Hematopoietic multipotent progenitor cell treated with erythropoietin and hydrocortisone succinate and interleukin-3 and kit ligand, for 4 days (in vitro differentiated cells): ENCODE data around the gene ATP13A2.
"Not testable (repeated sequence)": the region's sequence is repeated elsewhere in the genome, so short reads cannot be mapped to it uniquely, and the experiment has no call there.

Experiments
- DNase-seq: peaks from one replicate; pipeline ENCODE4 v3.0.0-alpha.2; 2015

Gene ATP13A2

DNA sequence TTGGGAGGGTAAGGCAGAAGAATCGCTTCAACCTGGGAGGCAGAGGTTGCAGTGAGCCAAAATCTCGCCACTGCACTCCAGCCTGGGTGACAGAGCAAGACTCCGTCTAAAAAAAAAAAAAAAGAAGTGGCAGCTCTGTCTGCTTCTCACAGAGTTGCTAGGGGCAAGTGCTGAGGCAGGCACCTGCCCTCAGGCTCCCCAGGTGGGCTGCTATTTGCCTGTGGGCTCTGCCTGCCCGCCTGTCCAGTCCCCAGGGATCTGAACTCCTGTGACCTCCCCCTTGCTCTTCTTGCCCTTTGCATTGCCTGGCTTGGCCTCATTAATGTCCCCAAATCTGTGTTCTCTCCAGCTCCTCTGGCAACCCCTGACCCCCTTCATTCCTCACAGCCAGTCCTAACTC is 59.4 kb downstream of the ATP13A2 start:
- DNase-seq, result not testable (repeated sequence)

DNA sequence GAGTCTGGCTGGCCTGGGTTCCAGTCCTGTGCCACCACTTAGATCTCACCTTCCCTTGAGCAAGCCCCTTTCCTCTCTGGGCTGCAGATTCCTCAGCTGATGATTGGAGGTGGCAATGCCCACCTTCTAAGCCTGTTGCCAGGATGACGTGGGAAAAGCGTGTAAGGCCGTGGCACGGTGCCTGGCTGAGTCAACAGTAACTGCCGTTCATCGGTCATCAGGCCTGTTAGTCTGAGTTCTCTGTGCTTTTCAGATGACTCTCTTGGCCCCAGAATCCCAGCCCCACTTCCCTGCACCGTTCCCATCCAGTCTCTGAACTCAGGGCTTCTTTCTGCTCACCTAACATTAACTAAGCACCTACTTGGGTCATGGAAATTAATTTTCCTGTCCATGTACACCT is 62.7 kb downstream of the ATP13A2 start:
- DNase-seq, result not testable (repeated sequence)

DNA sequence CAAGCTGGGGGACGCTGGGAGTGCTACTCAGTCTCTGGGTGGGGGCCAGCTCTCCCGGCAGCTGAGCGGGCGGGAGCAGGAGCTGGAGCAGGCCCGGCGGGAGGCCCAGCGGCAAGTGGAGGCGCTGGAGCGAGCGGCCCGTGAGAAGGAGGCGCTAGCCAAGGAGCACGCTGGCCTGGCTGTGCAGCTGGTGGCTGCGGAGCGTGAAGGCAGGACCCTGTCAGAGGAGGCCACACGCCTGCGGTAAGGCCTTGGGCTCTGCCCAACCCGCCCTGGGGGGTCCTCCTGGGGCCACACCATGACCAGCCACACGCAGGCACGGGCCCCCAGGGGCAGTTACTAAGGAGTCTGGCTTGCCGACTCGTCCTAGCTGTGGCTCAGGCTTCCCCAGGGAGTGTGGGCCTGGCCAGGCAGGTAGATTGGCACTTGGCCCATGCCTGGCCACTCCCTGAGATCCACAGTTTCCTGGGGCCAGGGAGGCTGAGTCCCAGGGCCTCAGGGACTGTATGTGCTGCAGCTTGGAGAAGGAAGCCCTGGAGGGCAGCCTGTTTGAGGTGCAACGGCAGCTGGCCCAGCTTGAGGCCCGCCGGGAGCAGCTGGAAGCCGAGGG is 63.3 kb downstream of the ATP13A2 start:
- DNase-seq, result not testable (repeated sequence)

- no peak for DNase-seq
Observed at GRCh38 chr1:16946646-16947045, 65.1 kb downstream of the ATP13A2 start.

GRCh38 chr1:16946185-16946584 is 65.5 kb downstream of the ATP13A2 start:
- not testable (repeated sequence) for DNase-seq

DNA sequence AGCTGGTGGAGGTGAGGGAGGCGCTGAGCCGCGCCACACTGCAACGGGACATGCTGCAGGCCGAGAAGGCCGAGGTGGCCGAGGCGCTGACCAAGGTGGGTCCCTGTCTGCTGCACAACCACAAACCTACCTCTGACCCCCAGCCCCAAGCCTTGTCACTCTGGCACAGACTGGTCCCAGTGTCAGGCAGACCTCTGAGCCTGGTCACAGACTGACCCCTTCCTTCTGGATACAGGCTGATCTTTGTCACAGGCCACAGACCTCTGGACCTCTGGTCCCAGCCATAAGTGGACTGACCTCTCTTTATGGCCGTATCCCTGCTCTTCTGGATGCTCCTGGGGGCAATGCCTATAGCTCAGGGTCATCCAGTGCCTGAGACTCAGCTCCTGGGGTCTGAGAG is 66.2 kb downstream of the ATP13A2 start:
- DNase-seq, result not testable (repeated sequence)

- no peak for DNase-seq
Observed at GRCh38 chr1:16944038-16944437, 67.7 kb downstream of the ATP13A2 start.

DNA sequence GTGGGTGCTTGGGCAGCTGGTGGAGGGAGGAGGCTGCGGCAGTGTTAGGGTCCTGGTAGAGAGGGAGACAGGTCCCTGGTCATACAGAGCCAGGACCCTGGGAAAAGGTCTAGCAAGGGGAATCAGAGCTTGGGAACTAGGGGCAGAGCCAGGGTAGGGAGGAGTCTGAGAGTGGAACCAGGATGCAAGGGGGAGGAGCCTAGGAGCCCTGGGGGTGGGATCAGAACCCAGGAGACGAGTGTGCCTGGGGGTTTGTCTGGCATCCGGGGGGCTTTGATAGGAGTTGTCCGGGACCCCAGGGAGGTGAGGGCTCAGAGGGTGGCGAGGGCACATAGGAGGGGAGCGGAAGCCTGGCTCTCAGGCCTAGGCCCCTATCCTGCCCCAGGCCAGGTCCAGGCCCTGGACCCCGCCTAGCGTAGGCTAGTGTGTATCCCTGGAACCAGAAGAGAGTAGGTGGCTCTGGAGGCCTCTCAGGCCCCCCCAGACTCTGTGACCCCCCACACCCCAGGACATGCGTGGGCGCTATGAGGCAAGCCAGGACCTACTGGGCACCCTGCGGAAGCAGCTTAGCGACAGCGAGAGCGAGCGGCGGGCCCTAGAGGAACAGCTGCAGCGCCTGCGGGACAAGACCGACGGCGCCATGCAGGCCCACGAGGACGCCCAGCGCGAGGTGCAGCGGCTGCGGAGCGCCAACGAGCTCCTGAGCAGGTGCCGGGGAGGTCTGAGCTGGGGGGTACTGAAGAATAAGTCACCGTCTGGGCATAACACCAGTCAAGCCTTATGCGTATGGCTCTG is 72.1 kb downstream of the ATP13A2 start:
- not testable (repeated sequence) for DNase-seq

DNA sequence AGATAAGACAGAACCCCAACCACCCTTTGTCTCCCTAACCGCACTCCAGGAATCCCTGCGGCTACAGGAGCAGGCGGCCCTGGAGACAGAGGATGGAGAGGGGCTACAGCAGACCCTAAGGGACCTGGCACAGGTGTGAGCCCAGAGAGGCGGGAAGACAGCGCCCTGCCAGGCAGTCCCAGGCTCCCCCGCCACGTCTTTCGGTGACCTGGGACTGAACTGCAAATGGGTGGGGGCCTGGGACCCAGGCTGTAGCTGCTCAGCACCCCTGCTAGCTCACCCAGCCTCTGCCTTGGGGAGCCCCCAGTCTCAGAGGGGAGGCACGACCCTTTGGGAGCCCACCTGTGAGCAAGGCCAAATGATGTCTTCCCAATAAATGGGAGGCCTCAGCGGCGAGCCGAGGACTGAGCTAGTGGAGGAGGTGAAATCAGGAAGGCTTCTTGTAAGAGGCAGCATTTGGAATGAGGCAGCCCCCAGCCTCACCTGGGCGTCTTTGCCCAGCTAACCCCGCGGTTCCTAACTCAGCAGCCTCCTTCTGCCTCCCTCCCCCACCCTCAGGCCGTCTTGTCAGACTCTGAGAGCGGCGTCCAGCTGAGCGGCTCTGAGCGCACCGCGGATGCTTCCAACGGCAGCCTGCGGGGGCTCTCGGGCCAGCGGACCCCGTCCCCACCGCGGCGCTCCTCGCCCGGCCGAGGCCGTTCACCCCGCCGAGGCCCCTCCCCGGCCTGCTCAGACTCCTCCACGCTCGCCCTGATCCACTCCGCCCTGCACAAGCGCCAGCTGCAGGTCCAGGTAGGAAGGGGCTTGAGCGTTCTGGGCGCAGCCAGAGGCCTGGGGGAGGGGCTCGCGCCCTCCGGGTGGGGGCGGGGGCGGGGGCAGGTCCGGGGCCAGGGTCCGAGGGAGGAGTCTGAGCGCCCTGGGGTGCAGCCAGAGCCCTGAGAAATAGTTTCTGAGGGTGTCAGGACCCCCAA is 73.1 kb downstream of the ATP13A2 start:
- no peak for DNase-seq

- not testable (repeated sequence) for DNase-seq
Observed at GRCh38 chr1:16936580-16936979, 75.1 kb downstream of the ATP13A2 start.
